CD4-positive, alpha-beta T cell (primary cell): ENCODE measurements around the gene MCRS1. TPM values are rescaled to one million over a fixed set of nuclear protein-coding genes. Genes with fewer than 3 reads are reported as not detected.

Experiments used
- ATAC-seq: fragments of 200-7000 bp; cut with Tn5 transposase; one replicate; pipeline ENCODE4 v1.10.0; 2022; ENCODE audit warnings: mild to moderate bottlenecking; ENCODE audit not compliant: poor library complexity
- CTCF ChIA-PET: fragments of 350-600 bp; sonication (Branson Sonifier 250); formaldehyde crosslinking; loops from one replicate; lab custom pipeline; 2021; ENCODE audit warnings: antibody characterized with exemption, inconsistent platforms; lab: Charles Lee
- POLR2A ChIA-PET: fragments of 350-600 bp; sonication (Branson Sonifier 250); formaldehyde crosslinking; loops from one replicate; lab custom pipeline; 2021; ENCODE audit warnings: antibody characterized with exemption, inconsistent platforms; lab: Charles Lee
- DNase-seq, 14 experiments: peaks; one replicate each; pipeline ENCODE4 v3.0.0-alpha.2; 2013 to 2020; ENCODE audit warnings: mixed read lengths in 2 of 14
- H3K27ac ChIP-seq, 2 donors: one replicate each; pipeline versions ENCODE4 v1.5.1 to v1.7.0; 2013; ENCODE audit warnings: low read length in 2 of 2, low read depth in 1 of 2, mild to moderate bottlenecking in 1 of 2
- H3K27me3 ChIP-seq, 2 experiments: 1 replicate in 1 of 2; 2 replicates in 1 of 2; pipeline versions ENCODE4 v1.6.1 to v1.7.0; 2013; ENCODE audit warnings: low read length in 2 of 2, control low read depth in 1 of 2, mild to moderate bottlenecking in 1 of 2, moderate library complexity in 1 of 2; ENCODE audit not compliant: insufficient read depth in 2 of 2, control insufficient read depth in 1 of 2
- H3K36me3 ChIP-seq: one replicate; pipeline ENCODE4 v1.6.1; 2013; ENCODE audit warnings: low read length, control low read depth; ENCODE audit not compliant: insufficient read depth
- H3K4me1 ChIP-seq: one replicate; pipeline ENCODE4 v1.6.1; 2013; ENCODE audit warnings: low read length, control low read depth; ENCODE audit not compliant: insufficient read depth
- H3K4me3 ChIP-seq: one replicate; pipeline ENCODE4 v1.5.1; 2013; ENCODE audit warnings: mild to moderate bottlenecking, low read length, moderate library complexity
- H3K9me3 ChIP-seq, 2 experiments: 1 replicate in 1 of 2; 2 replicates in 1 of 2; pipeline versions ENCODE4 v1.6.1 to v1.7.0; 2013; ENCODE audit warnings: low read length in 2 of 2, mild to moderate bottlenecking in 2 of 2, control low read depth in 1 of 2, moderate library complexity in 1 of 2; ENCODE audit not compliant: control insufficient read depth in 1 of 2, insufficient read depth in 1 of 2
- H3K27ac Mint-ChIP-seq: one replicate; pipeline ENCODE4 v1.8.0; 2020; ENCODE audit warnings: mixed read lengths
- H3K27me3 Mint-ChIP-seq: one replicate; pipeline ENCODE4 v1.8.0; 2021; ENCODE audit warnings: mixed read lengths
- H3K36me3 Mint-ChIP-seq: one replicate; pipeline ENCODE4 v1.8.0; 2021; ENCODE audit warnings: low read depth, mixed read lengths
- H3K4me1 Mint-ChIP-seq: one replicate; pipeline ENCODE4 v1.8.0; 2021; ENCODE audit warnings: low read depth, mixed read lengths
- H3K4me3 Mint-ChIP-seq: one replicate; pipeline ENCODE4 v1.8.0; 2020; ENCODE audit warnings: mild to moderate bottlenecking, mixed read lengths
- H3K9me3 Mint-ChIP-seq: one replicate; pipeline ENCODE4 v1.8.0; 2020; ENCODE audit warnings: mixed read lengths
- intact Hi-C, 2 experiments: fragments of 100-400 bp; cut with DNase I in 1 of 2; cut with micrococcal nuclease in 1 of 2; formaldehyde crosslinking; loops; one replicate each; pipeline versions ENCODE4 v1.15.1 to v1.9.0; 2023 to 2025; cut with DNase I, micrococcal nuclease
- total RNA-seq, 174 experiments: library from RNA in 2 of 174; stranded (reverse) in 2 of 174; gene quantifications; one replicate each; pipeline ENCODE4 v1.2.3 and lab custom pipeline; 2021 to 2026
- TF ChIP-seq, protein P1 (sequence below): fragments of 200-600 bp; IDR thresholded peaks from one replicate; pipeline ENCODE4 v1.8.0; 2022; ENCODE audit warnings: antibody characterized with exemption, mild to moderate bottlenecking

Gene MCRS1
- total RNA-seq, 2 experiments from 2014 or later = 49.0 to 56.4 TPM

GRCh38 chr12:49546481-49546880, 21.5 kb downstream of the MCRS1 start:
- no peak overlapping the region for H3K27ac ChIP-seq
- ChIA-PET POLR2A (no interaction called here), CTCF (no interaction called here)
- no peak for ATAC-seq
- H3K4me3 ChIP-seq = no peak overlapping the region
- H3K9me3 ChIP-seq = peaks cover 0 to 13% of the 10 kb centered on the region in 2 experiments
- peaks cover 6 to 17% of the 10 kb centered on the region in 2 experiments for H3K27me3 ChIP-seq
- Mint-ChIP-seq H3K27me3 (peaks cover 21% of the 10 kb centered on the region), H3K4me3 (no peak overlapping the region), H3K4me1 (peaks cover 10% of the 10 kb centered on the region), H3K27ac (no peak overlapping the region), H3K9me3 (no peaks in the 10 kb centered on the region), H3K36me3 (no peaks in the 10 kb centered on the region)
- H3K4me1 ChIP-seq = peaks cover 15% of the 10 kb centered on the region
- no peak for DNase-seq
- intact Hi-C loops = no loop called here
- H3K36me3 ChIP-seq = no peaks in the 10 kb centered on the region
- TF ChIP-seq, protein P1, sequence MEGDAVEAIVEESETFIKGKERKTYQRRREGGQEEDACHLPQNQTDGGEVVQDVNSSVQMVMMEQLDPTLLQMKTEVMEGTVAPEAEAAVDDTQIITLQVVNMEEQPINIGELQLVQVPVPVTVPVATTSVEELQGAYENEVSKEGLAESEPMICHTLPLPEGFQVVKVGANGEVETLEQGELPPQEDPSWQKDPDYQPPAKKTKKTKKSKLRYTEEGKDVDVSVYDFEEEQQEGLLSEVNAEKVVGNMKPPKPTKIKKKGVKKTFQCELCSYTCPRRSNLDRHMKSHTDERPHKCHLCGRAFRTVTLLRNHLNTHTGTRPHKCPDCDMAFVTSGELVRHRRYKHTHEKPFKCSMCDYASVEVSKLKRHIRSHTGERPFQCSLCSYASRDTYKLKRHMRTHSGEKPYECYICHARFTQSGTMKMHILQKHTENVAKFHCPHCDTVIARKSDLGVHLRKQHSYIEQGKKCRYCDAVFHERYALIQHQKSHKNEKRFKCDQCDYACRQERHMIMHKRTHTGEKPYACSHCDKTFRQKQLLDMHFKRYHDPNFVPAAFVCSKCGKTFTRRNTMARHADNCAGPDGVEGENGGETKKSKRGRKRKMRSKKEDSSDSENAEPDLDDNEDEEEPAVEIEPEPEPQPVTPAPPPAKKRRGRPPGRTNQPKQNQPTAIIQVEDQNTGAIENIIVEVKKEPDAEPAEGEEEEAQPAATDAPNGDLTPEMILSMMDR = no peak

GRCh38 chr12:49545815-49546214, 22.1 kb downstream of the MCRS1 start:
- H3K4me1 ChIP-seq = peaks cover 15% of the 10 kb centered on the region
- ATAC-seq = no peak
- peaks cover 0 to 13% of the 10 kb centered on the region in 2 experiments for H3K9me3 ChIP-seq
- Mint-ChIP-seq H3K27ac (no peak overlapping the region), H3K9me3 (no peaks in the 10 kb centered on the region), H3K4me3 (no peak overlapping the region), H3K4me1 (peaks cover 17% of the 10 kb centered on the region), H3K27me3 (peaks cover 21% of the 10 kb centered on the region), H3K36me3 (no peaks in the 10 kb centered on the region)
- peaks cover 6 to 17% of the 10 kb centered on the region in 2 experiments for H3K27me3 ChIP-seq
- no peak overlapping the region for H3K27ac ChIP-seq
- intact Hi-C loops = no loop called here
- CTCF ChIA-PET = no interaction called here
- POLR2A ChIA-PET = no interaction called here
- no peaks in the 10 kb centered on the region for H3K36me3 ChIP-seq
- DNase-seq = no peak
- H3K4me3 ChIP-seq = no peak overlapping the region
- TF ChIP-seq, protein P1 = no peak

- Mint-ChIP-seq H3K27ac (no peak overlapping the region), H3K4me3 (no peak overlapping the region), H3K27me3 (peaks cover 15% of the 10 kb centered on the region), H3K36me3 (no peaks in the 10 kb centered on the region), H3K9me3 (no peaks in the 10 kb centered on the region), H3K4me1 (peaks cover 33% of the 10 kb centered on the region)
- peaks cover 0 to 8% of the 10 kb centered on the region in 2 experiments for H3K9me3 ChIP-seq
- peaks cover 28% of the 10 kb centered on the region for H3K4me1 ChIP-seq
- DNase-seq (no peak), ATAC-seq (no peak)
- no peaks in the 10 kb centered on the region for H3K36me3 ChIP-seq
- intact Hi-C loops = no loop called here
- peaks cover 7 to 8% of the 10 kb centered on the region in 2 experiments for H3K27me3 ChIP-seq
- no peak overlapping the region for H3K4me3 ChIP-seq
- no peak overlapping the region for H3K27ac ChIP-seq
- TF ChIP-seq, protein P1 = no peak
- POLR2A ChIA-PET = interaction anchor here (1.0 kb wide), 1 partner anchor 177 kb away, joined by 6 read pairs; the partner anchor contains the start of gene SPATS2
- CTCF ChIA-PET = no interaction called here
Measured at GRCh38 chr12:49543914-49544815, 23.8 kb downstream of the MCRS1 start.
